Measurements from ENCODE around the gene STAT4.
"Not testable (repeated sequence)": the region's sequence is repeated elsewhere in the genome, so short reads cannot be mapped to it uniquely, and the experiment has no call there.

Gene STAT4

GRCh38 chr2:191012845-191013681 is 137.7 kb downstream of the STAT4 start:
- DNase-seq: no peak

- no peak for DNase-seq
These were observed 138.4 kb downstream of the STAT4 start for GRCh38 chr2:191012346-191012745.

GRCh38 chr2:191010887-191011885 is 139.6 kb downstream of the STAT4 start:
- no peak for DNase-seq

GRCh38 chr2:191009541-191010374 is 141.0 kb downstream of the STAT4 start:
- no peak for DNase-seq

GRCh38 chr2:191008286-191008685 is 142.5 kb downstream of the STAT4 start:
- DNase-seq: no peak

- DNase-seq: no peak
These were observed 143.6 kb downstream of the STAT4 start for GRCh38 chr2:191006997-191007783.

- no peak for DNase-seq
These were observed 144.5 kb downstream of the STAT4 start for GRCh38 chr2:191006297-191006696.

- DNase-seq: no peak
These were observed 147.1 kb downstream of the STAT4 start for GRCh38 chr2:191003405-191004309.

- DNase-seq: no peak
These were observed 149.2 kb downstream of the STAT4 start for GRCh38 chr2:191001624-191002023.

- DNase-seq: no peak
These were observed 149.8 kb downstream of the STAT4 start for GRCh38 chr2:191001032-191001431.

GRCh38 chr2:190999949-191000665 is 150.7 kb downstream of the STAT4 start:
- no peak for DNase-seq

- no peak for DNase-seq
These were observed 151.7 kb downstream of the STAT4 start for GRCh38 chr2:190999058-190999457.

GRCh38 chr2:190997526-190998113 is 153.2 kb downstream of the STAT4 start:
- no peak for DNase-seq

- no peak for DNase-seq
These were observed 153.8 kb downstream of the STAT4 start for GRCh38 chr2:190996947-190997346.

- DNase-seq: no peak
These were observed 154.4 kb downstream of the STAT4 start for GRCh38 chr2:190996338-190996946.

GRCh38 chr2:190995315-190995714 is 155.5 kb downstream of the STAT4 start:
- DNase-seq: not testable (repeated sequence)

- DNase-seq: no peak
These were observed 156.6 kb downstream of the STAT4 start for GRCh38 chr2:190994148-190994547.

- DNase-seq: no peak
These were observed 157.5 kb downstream of the STAT4 start for GRCh38 chr2:190993292-190993643.

- no peak for DNase-seq
These were observed 160.7 kb downstream of the STAT4 start for GRCh38 chr2:190990132-190990531.
